Peyer's patch (tissue), 4 donors: ENCODE data around the gene LDHB. TPM values are rescaled to one million over a fixed set of nuclear protein-coding genes. Genes with fewer than 3 reads are reported as not detected.
"Not testable (repeated sequence)": the region's sequence is repeated elsewhere in the genome, so short reads cannot be mapped to it uniquely, and the experiment has no call there.

ENCODE experiments used
- DNase-seq, 3 donors: peaks; one replicate each; pipeline ENCODE4 v3.0.0-alpha.2; 2017 to 2019
- H3K27ac ChIP-seq, 4 donors: fragments of 200-600 bp; sonication (generic); one replicate each; pipeline ENCODE4 v1.5.1; 2016 to 2019
- H3K27me3 ChIP-seq, 2 donors: fragments of 200-600 bp; sonication (generic); one replicate each; pipeline ENCODE4 v1.5.1; 2019
- H3K36me3 ChIP-seq, 3 donors: fragments of 200-600 bp; sonication (generic); one replicate each; pipeline ENCODE4 v1.5.1; 2016 to 2019
- H3K4me1 ChIP-seq, 4 donors: fragments of 200-600 bp; sonication (generic); one replicate each; pipeline ENCODE4 v1.5.1; 2016 to 2019
- H3K4me3 ChIP-seq, 4 donors: fragments of 200-600 bp; sonication (generic); 1 replicate in 3 of 4; 2 replicates in 1 of 4; pipeline ENCODE4 v1.5.1; 2016 to 2019; ENCODE audit warnings: mild to moderate bottlenecking in 1 of 4
- H3K9me3 ChIP-seq, 4 donors: fragments of 200-600 bp; sonication (generic); one replicate each; pipeline ENCODE4 v1.5.1; 2016 to 2019; ENCODE audit warnings: mild to moderate bottlenecking in 1 of 4
- POLR2A ChIP-seq, 2 donors: fragments of 450-650 bp; IDR thresholded peaks; one replicate each; pipeline ENCODE4 v1.5.1; 2017; ENCODE audit warnings: antibody characterized with exemption in 2 of 2, mild to moderate bottlenecking in 2 of 2, moderate library complexity in 2 of 2
- total RNA-seq, 4 donors: library from RNA; depleted of rRNA; stranded (reverse); fragments of >200 nt; gene quantifications; one replicate each; pipeline ENCODE4 v1.1.0, GENCODE V29; 2016
- TF ChIP-seq, protein P1 (sequence below), 6 experiments: fragments of 450-650 bp in 4 of 6; fragments of 200-600 bp in 2 of 6; sonication (generic) in 1 of 6; IDR thresholded peaks; one replicate each; pipeline ENCODE4 v1.5.1; 2017 to 2019; ENCODE audit warnings: antibody characterized with exemption in 6 of 6, mild to moderate bottlenecking in 3 of 6, moderate library complexity in 1 of 6

Gene LDHB
- total RNA-seq, 4 donors from 2014 or later, result 15.6 to 178 (median 25.1) TPM

GRCh38 chr12:21648378-21648777, 9.3 kb downstream of the LDHB start:
- peaks cover 0 to 34% (median 0%) of the 10 kb centered on the region in 3 donors for H3K36me3 ChIP-seq
- H3K27me3 ChIP-seq, result no peaks in the 10 kb centered on the region
- DNase-seq, result no peak
- no peak overlapping the region for H3K27ac ChIP-seq
- no peaks in the 10 kb centered on the region for H3K4me1 ChIP-seq
- H3K9me3 ChIP-seq, result no peaks in the 10 kb centered on the region
- TF ChIP-seq POLR2A (IDR thresholded peaks at IDR 0.05), result no peak
- TF ChIP-seq, protein P1, sequence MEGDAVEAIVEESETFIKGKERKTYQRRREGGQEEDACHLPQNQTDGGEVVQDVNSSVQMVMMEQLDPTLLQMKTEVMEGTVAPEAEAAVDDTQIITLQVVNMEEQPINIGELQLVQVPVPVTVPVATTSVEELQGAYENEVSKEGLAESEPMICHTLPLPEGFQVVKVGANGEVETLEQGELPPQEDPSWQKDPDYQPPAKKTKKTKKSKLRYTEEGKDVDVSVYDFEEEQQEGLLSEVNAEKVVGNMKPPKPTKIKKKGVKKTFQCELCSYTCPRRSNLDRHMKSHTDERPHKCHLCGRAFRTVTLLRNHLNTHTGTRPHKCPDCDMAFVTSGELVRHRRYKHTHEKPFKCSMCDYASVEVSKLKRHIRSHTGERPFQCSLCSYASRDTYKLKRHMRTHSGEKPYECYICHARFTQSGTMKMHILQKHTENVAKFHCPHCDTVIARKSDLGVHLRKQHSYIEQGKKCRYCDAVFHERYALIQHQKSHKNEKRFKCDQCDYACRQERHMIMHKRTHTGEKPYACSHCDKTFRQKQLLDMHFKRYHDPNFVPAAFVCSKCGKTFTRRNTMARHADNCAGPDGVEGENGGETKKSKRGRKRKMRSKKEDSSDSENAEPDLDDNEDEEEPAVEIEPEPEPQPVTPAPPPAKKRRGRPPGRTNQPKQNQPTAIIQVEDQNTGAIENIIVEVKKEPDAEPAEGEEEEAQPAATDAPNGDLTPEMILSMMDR (IDR thresholded peaks at IDR 0.05), result no peak
- no peak overlapping the region for H3K4me3 ChIP-seq

- peaks cover 0 to 37% (median 0%) of the 10 kb centered on the region in 3 donors for H3K36me3 ChIP-seq
- no peaks in the 10 kb centered on the region for H3K4me1 ChIP-seq
Measured at GRCh38 chr12:21647179-21647578, 10.5 kb downstream of the LDHB start.

DNA sequence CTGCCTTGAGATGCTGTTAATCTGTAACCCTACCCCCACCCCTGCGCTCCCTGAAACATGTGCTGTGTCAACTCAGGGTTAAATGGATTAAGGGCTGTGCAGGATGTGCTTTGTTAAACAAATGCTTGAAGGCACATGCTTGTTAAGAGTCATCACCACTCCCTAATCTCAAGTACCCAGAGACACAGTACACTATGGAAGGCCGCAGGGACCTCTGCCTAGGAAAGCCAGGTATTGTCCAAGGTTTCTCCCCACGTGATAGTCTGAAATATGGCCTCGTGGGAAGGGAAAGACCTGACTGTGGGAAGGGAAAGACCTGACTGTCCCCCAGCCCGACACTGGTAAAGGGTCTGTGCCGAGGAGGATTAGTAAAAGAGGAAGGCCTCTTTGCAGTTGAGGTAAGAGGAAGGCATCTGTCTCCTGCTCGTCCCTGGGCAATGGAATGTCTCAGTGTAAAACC, 12.6 kb downstream of the LDHB start:
- H3K27me3 ChIP-seq, DNase-seq, H3K9me3 ChIP-seq, H3K27ac ChIP-seq, H3K4me1 ChIP-seq, H3K4me3 ChIP-seq: not testable (repeated sequence)
- peaks cover 0 to 44% (median 0%) of the 10 kb centered on the region in 3 donors for H3K36me3 ChIP-seq

More at GRCh38 chr12:21647179-21647578, 10.5 kb downstream of the LDHB start:
- no peaks in the 10 kb centered on the region for H3K27me3 ChIP-seq
- no peaks in the 10 kb centered on the region for H3K9me3 ChIP-seq
- H3K4me3 ChIP-seq, result no peak overlapping the region
- no peak for TF ChIP-seq POLR2A (IDR thresholded peaks at IDR 0.05)
- TF ChIP-seq, protein P1 (IDR thresholded peaks at IDR 0.05), result no peak
- DNase-seq, result no peak
- H3K27ac ChIP-seq, result no peak overlapping the region

DNA sequence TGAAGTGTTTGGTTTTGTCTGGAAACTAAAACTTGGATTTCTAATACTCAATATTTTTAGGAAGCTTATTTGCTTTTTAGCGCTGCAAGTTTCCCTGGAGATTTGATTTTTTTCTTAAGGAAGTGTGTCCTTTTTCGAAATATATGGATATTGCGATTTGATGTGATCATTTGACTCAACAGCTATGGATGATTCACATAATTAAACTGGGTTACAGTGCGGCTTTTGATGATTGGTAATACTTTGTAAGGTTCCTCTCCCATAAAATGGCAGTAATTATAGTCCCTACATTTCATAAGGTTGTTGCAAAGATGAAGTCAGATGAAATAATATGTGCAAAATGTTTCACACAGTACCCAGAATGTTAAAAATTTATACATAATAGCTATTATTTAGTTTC, 13.1 kb downstream of the LDHB start:
- Histone ChIP-seq H3K4me1 (no peaks in the 10 kb centered on the region), H3K9me3 (no peaks in the 10 kb centered on the region), H3K27ac (no peak overlapping the region), H3K36me3 (peaks cover 0 to 44% (median 0%) of the 10 kb centered on the region in 3 donors), H3K27me3 (no peaks in the 10 kb centered on the region), H3K4me3 (no peak overlapping the region)
- TF ChIP-seq, protein P1 (IDR thresholded peaks at IDR 0.05), result no peak
- no peak for TF ChIP-seq POLR2A (IDR thresholded peaks at IDR 0.05)
- no peak for DNase-seq

DNA sequence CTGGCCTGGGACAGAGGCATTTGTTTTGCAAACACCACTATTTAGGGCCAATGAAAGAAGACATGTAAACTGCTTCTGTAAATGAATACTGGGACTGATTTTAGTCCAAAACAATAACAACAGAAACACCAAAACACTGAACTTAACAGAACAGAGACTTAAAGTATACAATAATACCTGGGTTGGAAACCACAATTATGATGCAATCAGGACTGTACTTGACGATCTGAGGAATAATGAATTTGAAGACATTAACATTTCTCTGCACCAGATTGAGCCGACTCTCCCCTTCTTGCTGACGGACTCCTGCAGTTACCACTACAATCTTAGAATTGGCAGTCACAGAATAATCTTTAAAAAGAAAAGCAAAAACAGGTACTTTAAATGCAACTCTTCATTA, 13.9 kb downstream of the LDHB start:
- DNase-seq, result no peak
- peaks cover 0 to 39% (median 0%) of the 10 kb centered on the region in 3 donors for H3K36me3 ChIP-seq
- TF ChIP-seq, protein P1 (IDR thresholded peaks at IDR 0.05), result no peak
- no peak for TF ChIP-seq POLR2A (IDR thresholded peaks at IDR 0.05)
- H3K9me3 ChIP-seq, result no peaks in the 10 kb centered on the region
- no peak overlapping the region for H3K4me3 ChIP-seq
- no peaks in the 10 kb centered on the region for H3K27me3 ChIP-seq
- no peak overlapping the region for H3K27ac ChIP-seq
- H3K4me1 ChIP-seq, result no peaks in the 10 kb centered on the region

DNA sequence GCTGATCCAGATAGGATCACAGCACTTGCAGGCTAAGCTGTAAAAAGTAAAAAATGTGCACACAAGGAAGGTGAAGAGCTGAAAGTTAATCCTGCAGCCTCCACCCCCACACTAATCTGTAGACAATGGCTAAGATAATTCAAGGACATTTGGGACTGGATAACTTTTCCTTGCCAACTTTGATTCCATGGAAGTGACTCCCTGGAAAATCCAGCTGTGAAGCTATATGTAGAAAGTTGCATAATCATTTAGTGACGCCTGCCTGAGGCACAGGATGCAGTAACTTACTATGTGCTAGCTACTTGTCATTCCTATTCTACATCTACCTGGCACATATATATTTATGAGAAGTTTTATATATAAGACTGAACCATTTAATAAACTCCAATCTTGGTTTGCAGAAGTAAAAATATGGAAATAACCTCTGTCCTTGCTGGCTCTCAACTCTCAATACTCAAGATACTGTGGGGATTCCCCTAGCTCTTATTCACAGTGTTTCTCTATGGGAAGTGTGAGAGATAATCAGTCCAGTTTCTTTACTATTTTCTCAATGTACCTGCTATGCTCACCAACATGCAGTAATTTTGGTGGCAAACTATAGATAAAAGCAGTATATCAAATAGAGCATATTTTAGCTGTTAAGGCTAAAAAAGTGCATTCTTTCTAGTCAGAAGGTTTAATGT, 14.8 kb downstream of the LDHB start:
- Histone ChIP-seq H3K36me3 (peaks cover 0 to 39% (median 0%) of the 10 kb centered on the region in 3 donors), H3K4me1 (no peaks in the 10 kb centered on the region), H3K27me3 (no peaks in the 10 kb centered on the region), H3K4me3 (no peak overlapping the region), H3K9me3 (no peaks in the 10 kb centered on the region), H3K27ac (no peak overlapping the region)
- DNase-seq, result no peak
- TF ChIP-seq, protein P1 (IDR thresholded peaks at IDR 0.05), result no peak
- no peak for TF ChIP-seq POLR2A (IDR thresholded peaks at IDR 0.05)
